Limb (tissue), 2 donors: ENCODE measurements around the gene EBPL.

ENCODE experiments used
- DNase-seq, 2 donors: peaks; one replicate each; pipeline ENCODE4 v3.0.0-alpha.2; 2016; ENCODE audit errors: extremely low spot score in 2 of 2

EBPL gene

GRCh38 chr13:49676581-49677298 lies 14.5 kb downstream of the EBPL start:
- no peak for DNase-seq

GRCh38 chr13:49670828-49671227 lies 20.5 kb downstream of the EBPL start:
- DNase-seq, result no peak

- peak; percentile 60 to 73 for DNase-seq
Observed at GRCh38 chr13:49669735-49670309, 21.5 kb downstream of the EBPL start.

GRCh38 chr13:49667773-49668172 lies 23.5 kb downstream of the EBPL start:
- DNase-seq, result no peak

GRCh38 chr13:49664606-49665005 lies 26.7 kb downstream of the EBPL start:
- no peak for DNase-seq

GRCh38 chr13:49657241-49657641 lies 34.0 kb downstream of the EBPL start:
- DNase-seq, result no peak

- DNase-seq, result no peak
Observed at GRCh38 chr13:49655906-49656305, 35.4 kb downstream of the EBPL start.

- no peak for DNase-seq
Observed at GRCh38 chr13:49654011-49654410, 37.3 kb downstream of the EBPL start.

GRCh38 chr13:49653478-49653877 lies 37.8 kb downstream of the EBPL start:
- DNase-seq, result no peak

- peak; percentile 36 to 47 for DNase-seq
Observed at GRCh38 chr13:49652355-49653305, 38.7 kb downstream of the EBPL start.

- no peak for DNase-seq
Observed at GRCh38 chr13:49651570-49652354, 39.5 kb downstream of the EBPL start.

- DNase-seq, result no peak
Observed at GRCh38 chr13:49649963-49650312, 41.3 kb downstream of the EBPL start.

GRCh38 chr13:49649244-49649962 lies 41.9 kb downstream of the EBPL start:
- DNase-seq, result no peak

GRCh38 chr13:49646688-49647087 lies 44.6 kb downstream of the EBPL start:
- no peak for DNase-seq

- DNase-seq, result no peak
Observed at GRCh38 chr13:49645451-49645850, 45.8 kb downstream of the EBPL start.

GRCh38 chr13:49643035-49643646 lies 48.1 kb downstream of the EBPL start:
- no peak for DNase-seq

- DNase-seq, result no peak
Observed at GRCh38 chr13:49641801-49642291, 49.4 kb downstream of the EBPL start.

GRCh38 chr13:49638744-49639072 lies 52.6 kb downstream of the EBPL start:
- no peak for DNase-seq

GRCh38 chr13:49638030-49638743 lies 53.1 kb downstream of the EBPL start:
- DNase-seq, result no peak

GRCh38 chr13:49636705-49637104 lies 54.6 kb downstream of the EBPL start:
- no peak for DNase-seq
